ENCODE measurements around the gene TRAPPC1.

TRAPPC1 gene

DNA sequence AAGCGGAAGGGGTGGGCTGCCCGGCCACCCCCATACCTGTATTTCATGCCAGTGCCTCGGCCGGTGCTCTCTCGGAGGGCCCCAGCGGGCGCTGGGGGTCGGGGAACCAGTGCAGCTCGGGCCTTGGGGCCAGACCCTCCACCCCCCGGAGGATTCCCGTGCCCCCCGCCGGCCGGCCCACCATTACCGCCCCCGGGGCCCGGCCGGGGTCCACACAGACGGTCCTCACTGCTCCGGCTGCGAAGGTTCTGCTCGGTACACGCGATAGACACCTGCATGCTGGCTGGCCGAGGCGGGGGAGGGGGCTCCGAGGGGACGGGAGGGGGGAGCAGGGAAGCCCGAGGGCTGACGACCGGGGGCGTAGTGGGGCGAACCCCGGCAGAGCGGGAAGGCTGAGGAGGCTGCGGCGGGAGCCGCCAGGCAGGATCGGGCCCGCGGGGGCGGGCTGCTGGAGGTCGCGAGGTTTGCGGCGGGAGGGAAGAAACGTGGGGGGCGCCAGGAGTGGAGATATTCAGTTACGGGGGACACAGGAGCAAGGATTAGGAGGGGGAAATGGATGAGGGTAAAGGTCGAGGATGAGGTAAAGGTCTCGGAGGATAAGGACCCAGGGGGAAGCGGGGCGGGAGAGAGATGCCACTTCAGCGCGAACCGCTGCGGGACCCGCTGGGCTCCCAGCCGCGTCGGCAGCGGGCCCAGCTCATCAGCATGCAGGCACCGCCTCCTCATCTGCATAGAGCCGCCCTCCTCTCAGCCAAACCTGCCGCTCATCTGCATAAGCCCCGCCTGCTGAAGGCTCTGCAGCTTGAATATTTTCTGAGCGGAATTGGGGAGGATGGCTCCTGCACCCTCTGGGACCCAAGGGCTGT lies 2.4 kb downstream of the TRAPPC1 start, which contains the start of gene KCNAB3:
TSS of gene KCNAB3 (minus strand) at position 699 of the 866 bp plus-strand sequence. CDS start at position 278, 421 bp downstream.
- TF ChIP-seq CTCF (conservative IDR thresholded peaks at IDR 0.05; ENCODE audit: low read depth, low read length): no peak
- no peak for DNase-seq (ENCODE audit: low read depth)
- peak within 1 kb of the TSS; percentile 49 for H3K4me3 ChIP-seq (ENCODE audit: low read length)

DNA sequence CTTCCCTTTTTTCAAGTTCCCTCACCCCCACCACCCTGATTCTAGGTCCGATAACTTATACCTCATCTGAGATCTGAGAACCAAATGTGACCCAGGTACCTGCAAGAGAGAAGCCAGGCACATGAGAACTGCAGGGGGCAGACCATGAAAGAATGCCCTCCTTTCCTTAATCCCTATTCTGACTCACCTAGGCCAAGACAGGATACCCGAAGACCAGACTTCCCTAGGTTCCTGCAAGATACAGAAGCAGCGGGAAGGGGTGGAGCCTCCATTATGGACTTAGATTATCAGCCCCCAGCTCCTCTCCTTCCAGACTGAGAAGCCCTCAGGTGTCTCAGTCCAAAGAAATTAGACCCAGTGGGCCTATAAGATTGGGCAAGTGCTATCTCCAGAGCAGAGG lies 4.2 kb downstream of the TRAPPC1 start:
- no peak overlapping the region for H3K4me3 ChIP-seq (ENCODE audit: low read length)
- no peak for DNase-seq (ENCODE audit: low read depth)
- no peak for TF ChIP-seq CTCF (conservative IDR thresholded peaks at IDR 0.05; ENCODE audit: low read depth, low read length)

GRCh38 chr17:7922845-7923628 lies 8.7 kb downstream of the TRAPPC1 start:
- DNase-seq (ENCODE audit: low read depth): no peak
- H3K4me3 ChIP-seq (ENCODE audit: low read length): peak overlapping the region; percentile 40
- TF ChIP-seq CTCF (conservative IDR thresholded peaks at IDR 0.05; ENCODE audit: low read depth, low read length): peak; percentile 23

DNA sequence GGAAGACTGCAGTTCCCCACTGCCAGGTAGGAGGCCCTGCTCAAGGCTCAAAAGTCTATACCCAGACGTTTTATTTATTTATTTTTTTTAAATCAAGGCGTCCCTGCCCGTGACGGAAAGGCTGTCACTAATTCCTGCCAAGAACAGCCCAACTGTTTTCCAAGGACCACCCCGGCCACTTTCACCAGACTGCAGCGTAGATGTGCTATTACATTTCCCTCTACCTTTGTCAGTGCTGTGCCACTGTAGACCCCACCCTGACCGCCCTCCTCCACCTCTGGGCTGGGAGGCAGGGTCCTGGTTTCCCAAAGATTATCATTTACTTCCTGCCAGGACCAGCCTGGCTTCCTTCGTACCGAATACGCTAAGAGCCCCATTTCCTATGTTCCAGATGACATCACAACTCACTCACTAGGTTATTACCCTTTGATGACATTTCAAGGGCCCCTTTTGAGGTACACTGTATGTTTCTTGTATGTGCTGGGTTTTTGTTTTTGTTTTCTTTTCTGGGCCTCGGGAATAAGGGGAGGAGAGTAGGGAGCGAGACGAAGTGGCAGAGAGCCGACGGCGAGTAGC lies 9.4 kb downstream of the TRAPPC1 start:
- peak overlapping the region; percentile 40 for H3K4me3 ChIP-seq (ENCODE audit: low read length)

GRCh38 chr17:7916808-7917207 lies 14.9 kb downstream of the TRAPPC1 start:
- no peak for DNase-seq (ENCODE audit: low read depth)
- no peak overlapping the region for H3K4me3 ChIP-seq (ENCODE audit: low read length)
- TF ChIP-seq CTCF (conservative IDR thresholded peaks at IDR 0.05; ENCODE audit: low read depth, low read length): no peak

More for the DNA sequence above, 9.4 kb downstream of the TRAPPC1 start:
- TF ChIP-seq CTCF (conservative IDR thresholded peaks at IDR 0.05; ENCODE audit: low read depth, low read length): no peak
- DNase-seq (ENCODE audit: low read depth): no peak

DNA sequence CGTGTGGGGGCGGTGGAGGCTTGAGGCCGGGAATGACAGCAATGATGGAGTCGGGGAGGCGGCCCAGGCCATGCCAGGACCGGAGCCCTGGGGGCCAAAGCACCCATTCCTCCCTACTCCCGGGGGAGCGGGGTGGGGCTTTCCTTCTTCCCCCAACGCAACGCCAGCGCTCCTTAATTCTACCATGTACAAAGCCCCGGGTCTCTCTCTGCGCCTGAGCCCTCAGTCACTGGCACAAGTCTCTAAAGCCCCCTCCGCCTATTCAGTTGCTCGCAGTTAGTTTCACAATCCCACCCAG lies 15.4 kb downstream of the TRAPPC1 start:
- peak overlapping the region; percentile 37 for H3K4me3 ChIP-seq (ENCODE audit: low read length)
- DNase-seq (ENCODE audit: low read depth): no peak
- TF ChIP-seq CTCF (conservative IDR thresholded peaks at IDR 0.05; ENCODE audit: low read depth, low read length): no peak

Data from retinal pigment epithelial cell (primary cell).